Mucosa of stomach (tissue), 1 donor: ENCODE measurements around the gene DENND5A.
"Not testable (repeated sequence)": the region's sequence is repeated elsewhere in the genome, so short reads cannot be mapped to it uniquely, and the experiment has no call there.

Source experiments
- H3K27me3 ChIP-seq: one replicate; pipeline ENCODE4 v1.7.0; 2013; ENCODE audit warnings: mild to moderate bottlenecking, low read length; ENCODE audit not compliant: control insufficient read depth, insufficient read depth
- H3K36me3 ChIP-seq: one replicate; pipeline ENCODE4 v1.7.0; 2013; ENCODE audit warnings: low read length; ENCODE audit not compliant: control insufficient read depth, insufficient read depth
- H3K4me1 ChIP-seq: one replicate; pipeline ENCODE4 v1.7.0; 2013; ENCODE audit warnings: mild to moderate bottlenecking, low read length; ENCODE audit not compliant: control insufficient read depth, insufficient read depth
- H3K4me3 ChIP-seq: one replicate; pipeline ENCODE4 v1.7.0; 2013; ENCODE audit warnings: low read length
- H3K9ac ChIP-seq: one replicate; pipeline ENCODE4 v1.7.0; 2013; ENCODE audit warnings: mild to moderate bottlenecking, low read length, moderate library complexity
- H3K9me3 ChIP-seq: one replicate; pipeline ENCODE4 v1.7.0; 2013; ENCODE audit warnings: mild to moderate bottlenecking, low read length, moderate library complexity; ENCODE audit not compliant: control insufficient read depth
- donor health status: Pancreatic carcinoma.

DENND5A gene

DNA sequence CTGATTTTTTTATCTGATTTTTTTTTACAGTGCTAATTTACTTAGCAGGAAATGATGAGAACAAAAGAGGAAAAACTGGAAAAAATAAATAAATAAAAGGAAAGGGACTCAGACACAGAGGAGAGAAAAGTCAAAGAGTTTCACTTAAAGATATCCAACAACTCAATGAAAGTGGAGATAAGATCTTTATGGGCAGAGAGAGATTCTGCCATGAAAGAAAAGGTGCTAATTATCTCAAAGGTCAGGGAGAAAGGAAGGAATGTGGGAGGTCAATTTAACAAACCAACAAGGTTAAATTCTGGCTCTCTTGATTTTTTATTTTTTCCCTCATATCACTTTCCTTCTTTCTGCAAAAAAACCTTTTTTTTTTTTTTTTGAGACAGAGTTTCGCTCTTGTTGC lies 86.0 kb downstream of the DENND5A start:
- Histone ChIP-seq H3K36me3 (no peaks in the 10 kb centered on the region), H3K4me3 (no peak overlapping the region), H3K27me3 (no peaks in the 10 kb centered on the region), H3K4me1 (no peaks in the 10 kb centered on the region), H3K9me3 (no peaks in the 10 kb centered on the region), H3K9ac (no peak overlapping the region)

DNA sequence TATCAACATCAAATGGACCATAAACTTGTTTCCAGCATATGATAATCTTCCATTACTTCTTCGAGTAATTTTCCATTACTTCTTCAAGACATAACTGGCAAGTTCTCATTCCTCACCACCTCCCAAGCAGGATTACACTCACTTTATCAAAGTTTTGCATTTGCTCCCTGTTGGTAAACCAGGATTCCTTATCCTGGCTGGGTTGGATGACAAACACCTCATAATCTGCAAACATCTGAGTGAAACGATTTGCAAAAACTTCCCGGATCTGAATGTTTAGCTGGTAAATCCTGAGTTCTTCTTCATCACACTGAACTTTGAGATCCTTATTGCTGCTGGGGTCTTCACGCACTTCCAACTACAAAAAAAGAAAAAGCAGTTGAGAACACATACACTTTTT lies 86.4 kb downstream of the DENND5A start:
- no peaks in the 10 kb centered on the region for H3K9me3 ChIP-seq
- H3K27me3 ChIP-seq = no peaks in the 10 kb centered on the region
- no peak overlapping the region for H3K4me3 ChIP-seq
- H3K9ac ChIP-seq = no peak overlapping the region
- no peaks in the 10 kb centered on the region for H3K4me1 ChIP-seq
- no peaks in the 10 kb centered on the region for H3K36me3 ChIP-seq

DNA sequence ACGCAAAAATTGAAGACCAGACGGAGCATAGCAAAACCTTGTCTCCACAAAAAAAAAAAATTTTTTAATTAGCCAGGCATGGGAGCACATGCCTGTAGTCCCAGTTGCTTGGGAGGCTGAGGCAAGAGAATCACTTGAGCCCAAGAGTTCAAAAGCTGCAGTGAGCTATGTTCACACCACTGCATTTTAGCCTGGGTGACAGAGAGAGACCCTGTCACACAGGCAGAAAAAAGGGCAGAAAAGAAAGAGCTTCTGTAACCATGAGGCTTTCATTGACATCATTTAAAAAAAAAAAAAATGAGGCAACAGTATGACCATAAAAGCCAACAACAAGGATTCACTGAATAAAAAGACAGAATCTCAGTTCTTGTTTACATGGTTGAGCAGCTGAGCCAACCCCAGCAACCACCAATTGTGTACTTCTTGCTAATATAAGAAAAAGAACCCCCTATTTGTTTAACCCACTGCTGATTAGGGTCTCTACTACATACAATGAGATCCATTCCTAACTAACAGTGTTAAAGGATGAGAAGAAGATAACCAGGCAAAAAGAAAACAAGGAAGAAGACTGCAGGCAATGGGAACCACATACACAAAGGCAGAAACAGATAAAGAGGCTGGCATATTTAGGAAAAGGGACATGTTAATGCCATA lies 87.6 kb downstream of the DENND5A start:
- Histone ChIP-seq H3K36me3 (no peaks in the 10 kb centered on the region), H3K27me3 (no peaks in the 10 kb centered on the region), H3K9ac (no peak overlapping the region), H3K4me3 (no peak overlapping the region), H3K4me1 (no peaks in the 10 kb centered on the region), H3K9me3 (no peaks in the 10 kb centered on the region)

DNA sequence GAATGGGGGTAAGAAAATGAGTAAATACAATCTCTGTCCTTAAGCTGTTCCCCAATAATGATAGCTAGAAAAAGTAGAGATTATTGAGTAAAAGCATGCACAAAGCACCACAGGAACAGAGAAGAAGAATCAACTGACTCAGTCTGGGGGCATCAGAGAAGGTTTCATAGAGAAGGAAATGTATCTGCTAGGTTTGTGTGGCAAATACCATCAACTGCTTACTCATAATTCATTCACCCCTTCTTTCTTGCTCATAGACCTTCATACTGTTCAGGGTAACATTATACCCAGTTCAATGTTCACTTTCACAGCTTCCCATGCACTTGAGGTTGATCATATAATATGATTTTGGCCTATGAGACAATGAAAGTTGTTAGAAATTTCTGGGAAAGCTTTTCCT lies 88.6 kb downstream of the DENND5A start:
- H3K27me3 ChIP-seq = no peaks in the 10 kb centered on the region
- no peaks in the 10 kb centered on the region for H3K4me1 ChIP-seq
- H3K36me3 ChIP-seq = no peaks in the 10 kb centered on the region
- H3K9me3 ChIP-seq = no peaks in the 10 kb centered on the region
- H3K9ac ChIP-seq = no peak overlapping the region
- no peak overlapping the region for H3K4me3 ChIP-seq

DNA sequence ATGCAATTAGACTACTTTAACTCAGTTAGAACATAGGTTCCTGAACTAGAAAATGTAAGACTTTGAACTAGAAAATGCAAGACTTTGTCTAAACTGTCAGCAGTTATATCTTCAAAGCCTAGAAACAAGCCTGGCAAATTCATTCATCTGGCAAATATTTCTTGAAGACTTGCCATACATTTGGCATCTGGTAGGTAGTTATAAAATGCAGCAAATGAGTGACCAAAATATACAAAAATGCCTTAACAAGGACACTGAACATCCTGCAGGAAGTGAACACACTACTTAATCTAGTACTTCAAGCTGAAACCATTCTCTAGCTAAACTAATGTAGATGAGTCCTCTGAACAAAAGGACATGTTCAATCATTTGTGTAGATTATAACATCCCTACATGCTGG lies 89.0 kb downstream of the DENND5A start:
- Histone ChIP-seq H3K9ac (no peak overlapping the region), H3K36me3 (no peaks in the 10 kb centered on the region), H3K27me3 (no peaks in the 10 kb centered on the region)

DNA sequence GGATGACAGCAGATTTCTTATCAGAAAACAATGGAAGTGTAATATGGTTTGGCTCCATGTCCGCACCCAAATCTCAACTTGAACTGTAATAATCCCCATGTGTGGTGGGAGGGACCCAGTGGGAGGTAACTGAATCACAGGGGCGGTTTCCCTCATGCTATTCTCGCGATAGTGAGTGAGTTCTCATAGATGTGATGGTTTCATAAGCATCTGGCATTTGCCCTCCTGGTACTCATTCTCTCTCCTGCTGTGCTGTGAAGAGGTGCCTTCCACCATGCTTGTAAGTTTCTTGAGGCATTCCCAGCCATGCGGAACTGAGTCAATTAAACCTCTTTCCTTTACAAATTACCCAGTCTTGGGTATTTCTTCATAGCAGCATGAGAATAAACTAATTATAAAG lies 92.8 kb downstream of the DENND5A start:
- no peaks in the 10 kb centered on the region for H3K9me3 ChIP-seq

More for the DNA sequence above, 89.0 kb downstream of the DENND5A start:
- Histone ChIP-seq H3K4me3 (no peak overlapping the region), H3K9me3 (no peaks in the 10 kb centered on the region), H3K4me1 (no peaks in the 10 kb centered on the region)

DNA sequence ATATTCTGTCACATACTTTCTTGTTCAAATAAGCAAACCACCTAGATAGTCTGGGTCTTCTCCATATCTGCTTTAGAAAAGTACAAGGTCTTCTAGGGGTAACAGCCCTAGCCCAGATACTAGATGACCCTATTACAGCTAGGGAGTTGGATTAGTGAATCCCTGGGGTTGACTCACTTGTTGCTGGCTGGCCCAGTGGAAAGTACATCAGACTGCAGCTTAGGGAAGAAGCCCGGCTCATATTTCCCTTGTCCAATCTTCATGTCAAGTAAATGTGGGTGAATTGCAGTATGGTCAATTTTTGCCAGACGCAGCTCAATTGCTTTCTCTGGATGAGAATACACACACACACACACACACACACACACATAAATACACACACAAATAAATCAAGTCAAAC lies 94.7 kb downstream of the DENND5A start:
- no peaks in the 10 kb centered on the region for H3K27me3 ChIP-seq
- no peak overlapping the region for H3K4me3 ChIP-seq
- H3K36me3 ChIP-seq = no peaks in the 10 kb centered on the region
- H3K9ac ChIP-seq = no peak overlapping the region
- H3K4me1 ChIP-seq = no peaks in the 10 kb centered on the region
- no peaks in the 10 kb centered on the region for H3K9me3 ChIP-seq

More for the DNA sequence above, 92.8 kb downstream of the DENND5A start:
- Histone ChIP-seq H3K36me3 (no peaks in the 10 kb centered on the region), H3K27me3 (no peaks in the 10 kb centered on the region), H3K4me1 (no peaks in the 10 kb centered on the region), H3K4me3 (no peak overlapping the region), H3K9ac (no peak overlapping the region)

DNA sequence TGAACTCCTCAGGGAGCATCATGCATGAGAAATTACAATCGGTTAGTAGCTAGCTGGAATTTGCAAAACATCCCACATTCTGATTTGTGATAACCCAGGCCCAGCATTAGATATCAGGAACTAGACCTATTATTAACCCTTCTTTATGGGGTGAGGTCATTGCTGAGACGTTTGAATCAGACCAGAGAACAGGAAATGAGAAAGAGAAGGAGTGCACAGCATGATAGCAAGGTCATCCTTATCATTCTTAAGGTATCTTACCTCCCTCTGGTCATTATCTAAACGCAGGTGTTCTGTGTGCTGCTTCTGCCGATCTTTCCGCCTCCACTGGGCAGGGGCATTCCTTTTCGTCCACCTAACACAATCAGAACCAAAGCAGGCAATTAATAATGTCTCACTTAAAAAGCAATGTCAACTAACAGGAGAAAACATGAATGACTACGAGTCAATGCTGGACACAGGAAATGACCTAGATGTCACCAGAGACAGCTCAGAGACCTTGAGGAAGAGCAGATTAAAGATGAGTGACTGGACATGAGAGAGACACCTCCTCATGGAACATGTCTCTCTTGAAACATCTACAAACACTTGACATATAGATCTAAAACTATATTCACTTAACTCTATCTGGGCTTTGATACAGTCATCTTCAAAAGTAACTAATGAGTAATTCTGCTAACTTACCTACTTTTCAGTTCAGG lies 95.4 kb downstream of the DENND5A start:
- H3K36me3 ChIP-seq = no peaks in the 10 kb centered on the region
- H3K9ac ChIP-seq = no peak overlapping the region
- H3K4me1 ChIP-seq = no peaks in the 10 kb centered on the region
- no peaks in the 10 kb centered on the region for H3K27me3 ChIP-seq
- H3K4me3 ChIP-seq = no peak overlapping the region
- no peaks in the 10 kb centered on the region for H3K9me3 ChIP-seq

DNA sequence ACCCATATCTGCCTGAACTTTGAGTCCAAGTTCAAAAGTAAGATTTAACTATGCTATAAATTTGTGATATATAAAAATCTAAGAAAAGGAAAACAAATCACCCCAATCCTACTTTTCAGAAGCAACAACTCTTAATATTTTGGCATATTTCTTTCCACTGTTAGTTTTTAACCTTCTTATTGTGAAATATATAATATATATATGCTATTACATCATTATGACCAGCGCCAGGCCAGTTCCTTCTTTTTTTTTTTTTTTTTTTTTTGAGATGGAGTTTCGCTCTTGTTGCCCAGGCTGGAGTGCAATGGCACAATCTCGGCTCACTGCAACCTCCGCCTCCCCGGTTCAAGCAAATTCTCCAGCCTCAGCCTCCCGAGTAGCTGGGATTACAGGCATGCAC lies 103.2 kb downstream of the DENND5A start:
- H3K4me3 ChIP-seq, H3K36me3 ChIP-seq, H3K27me3 ChIP-seq, H3K4me1 ChIP-seq, H3K9me3 ChIP-seq, H3K9ac ChIP-seq: not testable (repeated sequence)

DNA sequence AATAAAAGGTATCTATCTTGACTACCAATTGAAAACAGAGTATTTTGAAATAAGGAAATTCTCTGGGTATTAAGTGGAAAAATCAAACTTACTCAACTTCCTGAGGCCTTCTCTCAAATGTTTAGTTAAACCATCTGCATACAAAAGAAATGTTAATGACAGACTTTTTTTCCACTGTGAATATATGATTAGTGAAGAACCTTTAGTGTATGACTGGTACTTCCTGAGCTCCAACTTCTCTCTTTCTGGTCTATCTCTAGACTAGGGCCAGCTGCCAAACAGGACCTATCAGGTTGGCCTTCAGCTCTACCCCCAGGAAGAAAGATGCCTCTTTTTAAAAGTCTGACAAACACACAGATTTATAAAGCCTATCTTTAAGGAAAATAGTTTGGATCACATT lies 105.0 kb downstream of the DENND5A start:
- no peaks in the 10 kb centered on the region for H3K4me1 ChIP-seq
- H3K9me3 ChIP-seq = no peaks in the 10 kb centered on the region
- H3K9ac ChIP-seq = no peak overlapping the region
- no peaks in the 10 kb centered on the region for H3K27me3 ChIP-seq
- H3K36me3 ChIP-seq = no peaks in the 10 kb centered on the region
- no peak overlapping the region for H3K4me3 ChIP-seq

DNA sequence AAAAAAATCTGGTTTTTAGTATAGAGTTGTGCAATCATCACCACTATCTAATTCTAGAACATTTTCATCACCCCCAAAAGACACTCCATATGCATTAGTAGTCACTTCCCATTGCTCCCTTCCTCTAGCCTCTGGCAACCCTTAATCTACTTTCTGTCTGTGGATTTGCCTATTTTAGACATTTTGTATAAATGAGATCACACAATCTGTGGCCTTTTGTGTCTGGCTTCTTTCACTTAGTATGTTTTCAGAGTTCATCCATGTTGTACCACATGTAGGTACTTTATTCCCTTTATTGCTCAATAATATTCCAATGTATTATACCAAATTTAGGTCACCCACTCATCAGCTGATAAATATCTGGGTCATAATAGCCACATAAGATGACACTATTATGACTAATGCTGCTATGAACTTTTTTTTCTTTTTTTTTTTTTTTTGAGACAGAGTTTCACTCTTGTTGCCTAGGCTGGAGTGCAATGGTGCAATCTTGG lies 106.2 kb downstream of the DENND5A start:
- H3K9me3 ChIP-seq = no peaks in the 10 kb centered on the region
- no peaks in the 10 kb centered on the region for H3K4me1 ChIP-seq
- no peaks in the 10 kb centered on the region for H3K36me3 ChIP-seq
- H3K4me3 ChIP-seq = no peak overlapping the region
- no peak overlapping the region for H3K9ac ChIP-seq
- no peaks in the 10 kb centered on the region for H3K27me3 ChIP-seq

DNA sequence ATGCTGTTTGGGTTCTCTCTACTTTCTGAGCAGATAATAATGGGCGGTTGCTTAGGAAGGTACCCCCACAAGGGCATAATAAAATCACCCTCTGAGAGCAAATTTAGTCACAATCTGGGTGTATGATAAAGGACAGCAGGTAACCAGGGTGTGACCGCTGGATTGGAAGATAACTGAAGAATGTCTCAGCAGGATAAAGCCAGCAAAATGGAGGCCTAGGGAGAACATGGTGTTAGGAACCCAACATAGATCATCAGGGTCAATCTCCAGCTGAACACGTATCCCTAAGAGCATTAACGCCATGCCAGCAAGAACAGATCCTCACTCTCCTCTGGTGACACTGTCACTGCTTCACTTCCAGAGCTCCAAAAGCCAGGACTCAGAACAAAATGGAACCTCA lies 109.2 kb downstream of the DENND5A start:
- H3K4me1 ChIP-seq = no peaks in the 10 kb centered on the region
- H3K4me3 ChIP-seq = no peak overlapping the region
- no peaks in the 10 kb centered on the region for H3K9me3 ChIP-seq
- no peaks in the 10 kb centered on the region for H3K36me3 ChIP-seq
- no peak overlapping the region for H3K9ac ChIP-seq
- no peaks in the 10 kb centered on the region for H3K27me3 ChIP-seq
